ENCODE measurements around the gene GALK2.

- no peak for TF ChIP-seq EZH2 (IDR thresholded peaks at IDR 0.05; ENCODE audit: low read length)
- no peak for TF ChIP-seq CTCF (optimal IDR thresholded peaks at IDR 0.05 in 1 of 3, IDR thresholded peaks at IDR 0.05 in 1 of 3, conservative IDR thresholded peaks at IDR 0.05 in 1 of 3; ENCODE audit: extremely low read depth in 1 of 3, insufficient read depth in 2 of 3, low read length in 3 of 3)
Observed at GRCh38 chr15:49188933-49189332, 18.9 kb downstream of the GALK2 start.

All from keratinocyte (primary cell).